Esophagus squamous epithelium (tissue), 4 donors: Measurements from ENCODE around the gene GNG5.

Experiments
- CTCF ChIP-seq, 6 experiments: fragments of 450-650 bp in 4 of 6; fragments of 200-600 bp in 2 of 6; sonication (generic) in 2 of 6; IDR thresholded peaks; one replicate each; pipeline ENCODE4 v1.5.1; 2016 to 2019; ENCODE audit warnings: antibody characterized with exemption in 6 of 6, mild to moderate bottlenecking in 4 of 6, moderate library complexity in 4 of 6
- POLR2A ChIP-seq, 4 donors: fragments of 450-650 bp; IDR thresholded peaks; one replicate each; pipeline ENCODE4 v1.6.1; 2017; ENCODE audit warnings: antibody characterized with exemption in 4 of 4, mild to moderate bottlenecking in 4 of 4, moderate library complexity in 3 of 4

GRCh38 chr1:84479998-84480397 is 26.4 kb downstream of the GNG5 start:
- TF ChIP-seq POLR2A (IDR thresholded peaks at IDR 0.05), result no peak
- TF ChIP-seq CTCF (IDR thresholded peaks at IDR 0.05), result no peak
